ENCODE data around the gene SAMD13. TPM values are rescaled to one million over a fixed set of nuclear protein-coding genes. Genes with fewer than 3 reads are reported as not detected.

Gene SAMD13
- polyA plus RNA-seq, 6 donors from 2014 or later = 0.53 to 0.70 (median 0.55) TPM; not detected in 3

- Mint-ChIP-seq H3K9me3 (no peaks in the 10 kb centered on the region), H3K36me3 (no peaks in the 10 kb centered on the region), H3K4me3 (no peak within 1 kb of the TSS), H3K27ac (no peak within 1 kb of the TSS), H3K4me1 (no peaks in the 10 kb centered on the region), H3K27me3 (no peaks in the 10 kb centered on the region)
- DNase-seq = no peak
- ATAC-seq (ENCODE audit: low read depth in 2 of 2) = no peak
Measured at GRCh38 chr1:84398175-84399155, 97.0 kb downstream of the SAMD13 start, which contains the start of gene DNASE2B. DNASE2B (plus strand) TSS chr1:84398484; CDS start chr1:84398565, 81 bp downstream.

Other genes starting within 250 kb of the SAMD13 start
- gene PRKACB, start 157.4 kb upstream of the SAMD13 start, polyA plus RNA-seq (ENCODE audit: low read depth in 6 of 6) = 10 to 100 TPM; 58.2 to 87.1 (median 66.4) TPM
- not detected for gene DNASE2B, start 96.8 kb downstream of the SAMD13 start, polyA plus RNA-seq (ENCODE audit: low read depth in 6 of 6)
- gene RPF1, start 177.6 kb downstream of the SAMD13 start, polyA plus RNA-seq (ENCODE audit: low read depth in 6 of 6) = 100 to 1,000 TPM in 1 of 6 donors, 10 to 100 TPM in 5; 54.8 to 110 (median 60.0) TPM
- under 1 TPM in 3 of 6 donors, not detected in 3; 0.23 to 0.96 (median 0.25) TPM for gene SPATA1, start 204.7 kb downstream of the SAMD13 start, polyA plus RNA-seq (ENCODE audit: low read depth in 6 of 6)
- gene GNG5, start 204.9 kb downstream of the SAMD13 start, polyA plus RNA-seq (ENCODE audit: low read depth in 6 of 6) = 100 to 1,000 TPM; 277 to 361 (median 296) TPM

All from naive B cell (primary cell).